Measurements from ENCODE around the gene P3H2. TPM values are rescaled to one million over a fixed set of nuclear protein-coding genes. Genes with fewer than 3 reads are reported as not detected.

P3H2 gene
- total and polyA plus RNA-seq, 2 donors (not counting 1 experiment from before 2014, with no cell fraction given), result 20.5 to 21.6 TPM

- no peak overlapping the region for H3K4me3 ChIP-seq (replicated peaks in 1 of 4; ENCODE audit: control extremely low read depth in 1 of 4, insufficient read depth in 1 of 4, low read depth in 3 of 4, low read length in 4 of 4)
- H3K4me1 ChIP-seq (ENCODE audit: control insufficient read depth, extremely low read depth, insufficient read depth, low read length), result peaks cover 6% of the 10 kb centered on the region
- TF ChIP-seq CTCF (conservative IDR thresholded peaks at IDR 0.05 in 1 of 2, IDR thresholded peaks at IDR 0.05 in 1 of 2; ENCODE audit: low read depth in 1 of 2, low read length in 2 of 2), result no peak
- no peak for TF ChIP-seq EZH2 (IDR thresholded peaks at IDR 0.05; ENCODE audit: low read length, missing control alignments)
- H3K27ac ChIP-seq (ENCODE audit: insufficient read depth, low read length), result no peak overlapping the region
- H3K27me3 ChIP-seq (ENCODE audit: control insufficient read depth, insufficient read depth, low read length), result no peaks in the 10 kb centered on the region
- no peak overlapping the region for H3K9ac ChIP-seq (ENCODE audit: insufficient read depth, low read length)
- DNase-seq (ENCODE audit: low read depth in 2 of 2), result peak in 1 of 2 donors; percentile 40
- no peaks in the 10 kb centered on the region for H4K20me1 ChIP-seq (ENCODE audit: control insufficient read depth, extremely low read depth, insufficient read depth, low read length)
- H3K79me2 ChIP-seq (ENCODE audit: control insufficient read depth, insufficient read depth, low read length), result no peaks in the 10 kb centered on the region
- H3K36me3 ChIP-seq (ENCODE audit: control insufficient read depth, insufficient read depth, low read length), result no peaks in the 10 kb centered on the region
- H2AFZ ChIP-seq (ENCODE audit: low read length), result no peak overlapping the region
- H3K9me3 ChIP-seq (ENCODE audit: control insufficient read depth, insufficient read depth, low read depth, low read length), result no peaks in the 10 kb centered on the region
- no peak overlapping the region for H3K4me2 ChIP-seq (ENCODE audit: extremely low read depth, insufficient read depth, low read length)
Measured at GRCh38 chr3:189999718-190000117, 121.0 kb downstream of the P3H2 start.

GRCh38 chr3:189995129-189995528, 125.6 kb downstream of the P3H2 start:
- no peak overlapping the region for H3K9ac ChIP-seq (ENCODE audit: insufficient read depth, low read length)
- H3K36me3 ChIP-seq (ENCODE audit: control insufficient read depth, insufficient read depth, low read length), result no peaks in the 10 kb centered on the region
- no peaks in the 10 kb centered on the region for H3K9me3 ChIP-seq (ENCODE audit: control insufficient read depth, insufficient read depth, low read depth, low read length)
- peak; percentile 75 to 80 for DNase-seq (ENCODE audit: low read depth in 2 of 2)
- H4K20me1 ChIP-seq (ENCODE audit: control insufficient read depth, extremely low read depth, insufficient read depth, low read length), result no peaks in the 10 kb centered on the region
- no peak overlapping the region for H2AFZ ChIP-seq (ENCODE audit: low read length)
- no peak overlapping the region for H3K4me2 ChIP-seq (ENCODE audit: extremely low read depth, insufficient read depth, low read length)
- no peak overlapping the region for H3K4me3 ChIP-seq (replicated peaks in 1 of 4; ENCODE audit: control extremely low read depth in 1 of 4, insufficient read depth in 1 of 4, low read depth in 3 of 4, low read length in 4 of 4)
- no peak overlapping the region for H3K27ac ChIP-seq (ENCODE audit: insufficient read depth, low read length)
- no peaks in the 10 kb centered on the region for H3K79me2 ChIP-seq (ENCODE audit: control insufficient read depth, insufficient read depth, low read length)
- H3K27me3 ChIP-seq (ENCODE audit: control insufficient read depth, insufficient read depth, low read length), result no peaks in the 10 kb centered on the region
- no peak for TF ChIP-seq CTCF (conservative IDR thresholded peaks at IDR 0.05 in 1 of 2, IDR thresholded peaks at IDR 0.05 in 1 of 2; ENCODE audit: low read depth in 1 of 2, low read length in 2 of 2)
- no peak for TF ChIP-seq EZH2 (IDR thresholded peaks at IDR 0.05; ENCODE audit: low read length, missing control alignments)
- H3K4me1 ChIP-seq (ENCODE audit: control insufficient read depth, extremely low read depth, insufficient read depth, low read length), result no peaks in the 10 kb centered on the region

GRCh38 chr3:189990826-189991225, 129.9 kb downstream of the P3H2 start:
- no peak for DNase-seq (ENCODE audit: low read depth in 2 of 2)
- H3K4me3 ChIP-seq (replicated peaks in 1 of 4; ENCODE audit: control extremely low read depth in 1 of 4, insufficient read depth in 1 of 4, low read depth in 3 of 4, low read length in 4 of 4), result no peak overlapping the region
- no peaks in the 10 kb centered on the region for H3K79me2 ChIP-seq (ENCODE audit: control insufficient read depth, insufficient read depth, low read length)
- H3K27ac ChIP-seq (ENCODE audit: insufficient read depth, low read length), result no peak overlapping the region
- H2AFZ ChIP-seq (ENCODE audit: low read length), result no peak overlapping the region
- no peak overlapping the region for H3K9ac ChIP-seq (ENCODE audit: insufficient read depth, low read length)
- no peaks in the 10 kb centered on the region for H4K20me1 ChIP-seq (ENCODE audit: control insufficient read depth, extremely low read depth, insufficient read depth, low read length)
- H3K27me3 ChIP-seq (ENCODE audit: control insufficient read depth, insufficient read depth, low read length), result no peaks in the 10 kb centered on the region
- no peak for TF ChIP-seq EZH2 (IDR thresholded peaks at IDR 0.05; ENCODE audit: low read length, missing control alignments)
- no peak for TF ChIP-seq CTCF (conservative IDR thresholded peaks at IDR 0.05 in 1 of 2, IDR thresholded peaks at IDR 0.05 in 1 of 2; ENCODE audit: low read depth in 1 of 2, low read length in 2 of 2)
- no peaks in the 10 kb centered on the region for H3K9me3 ChIP-seq (ENCODE audit: control insufficient read depth, insufficient read depth, low read depth, low read length)
- H3K36me3 ChIP-seq (ENCODE audit: control insufficient read depth, insufficient read depth, low read length), result no peaks in the 10 kb centered on the region
- H3K4me2 ChIP-seq (ENCODE audit: extremely low read depth, insufficient read depth, low read length), result no peak overlapping the region
- H3K4me1 ChIP-seq (ENCODE audit: control insufficient read depth, extremely low read depth, insufficient read depth, low read length), result no peaks in the 10 kb centered on the region
